GM18519 (cell line): Measurements from ENCODE around the gene ZRANB1.

Source experiments
- ATAC-seq: cut with Tn5 transposase; IDR thresholded peaks from one replicate; pipeline ENCODE4 v1.9.1; 2021; ENCODE audit warnings: mild to moderate bottlenecking, moderate library complexity; ENCODE audit not compliant: unreplicated experiment, low FRiP score

ZRANB1 gene

GRCh38 chr10:125015356-125015944, 73.5 kb downstream of the ZRANB1 start:
- no peak for ATAC-seq

GRCh38 chr10:125016123-125016522, 74.2 kb downstream of the ZRANB1 start:
- ATAC-seq, result no peak

GRCh38 chr10:125016611-125017202, 74.8 kb downstream of the ZRANB1 start:
- no peak for ATAC-seq

GRCh38 chr10:125017547-125018298, 75.8 kb downstream of the ZRANB1 start:
- no peak for ATAC-seq

GRCh38 chr10:125018576-125019143, 76.7 kb downstream of the ZRANB1 start:
- ATAC-seq, result no peak

- ATAC-seq, result no peak
These were observed 78.5 kb downstream of the ZRANB1 start for GRCh38 chr10:125020386-125020785.

- ATAC-seq, result no peak
These were observed 78.9 kb downstream of the ZRANB1 start for GRCh38 chr10:125020871-125021270.

GRCh38 chr10:125021686-125022344, 79.9 kb downstream of the ZRANB1 start:
- no peak for ATAC-seq

GRCh38 chr10:125022671-125023070, 80.7 kb downstream of the ZRANB1 start:
- ATAC-seq, result no peak

- ATAC-seq, result no peak
These were observed 81.3 kb downstream of the ZRANB1 start for GRCh38 chr10:125023255-125023654.

- no peak for ATAC-seq
These were observed 82.1 kb downstream of the ZRANB1 start for GRCh38 chr10:125023862-125024496.

- no peak for ATAC-seq
These were observed 82.7 kb downstream of the ZRANB1 start for GRCh38 chr10:125024497-125025234.

- ATAC-seq, result no peak
These were observed 83.4 kb downstream of the ZRANB1 start for GRCh38 chr10:125025341-125025740.

GRCh38 chr10:125026036-125026931, 84.4 kb downstream of the ZRANB1 start:
- no peak for ATAC-seq

- ATAC-seq, result no peak
These were observed 85.2 kb downstream of the ZRANB1 start for GRCh38 chr10:125026974-125027735.

- ATAC-seq, result no peak
These were observed 86.2 kb downstream of the ZRANB1 start for GRCh38 chr10:125027871-125028869.
